Purkinje cell (primary cell): ENCODE measurements around the gene STAM. TPM values are rescaled to one million over a fixed set of nuclear protein-coding genes. Genes with fewer than 3 reads are reported as not detected.

Experiments
- polyA plus RNA-seq: library from polyadenylated mRNA; unstranded; fragments of >200 nt; fragmentation: Nextera tagmentation; gene quantifications from 2 replicates; pipeline ENCODE4 v1.2.1, GENCODE V29; 2014

The STAM gene
- 58.8 and 62.2 TPM in 2 replicates for polyA plus RNA-seq

GRCh38 chr10:17643755-17644484 lies at the start of gene STAM:
Gene STAM, plus strand, starts transcription at chr10:17644151. Its CDS starts 189 bp downstream, at chr10:17644340.

GRCh38 chr10:17617031-17617911 lies 26.7 kb upstream of the STAM start, which contains the start of gene HACD1:
Gene HACD1, minus strand, starts transcription at chr10:17617374. Its CDS starts 35 bp downstream, at chr10:17617339.

GRCh38 chr10:17751781-17752445 lies 108.0 kb downstream of the STAM start, which contains the start of gene TMEM236:
Gene TMEM236, plus strand, starts transcription at chr10:17752201. Its CDS starts 95 bp downstream, at chr10:17752296.

Other genes with a start within 250 kb of the STAM start
- gene ST8SIA6, start 189.6 kb upstream of the STAM start, polyA plus RNA-seq: not detected in 2 replicates
- 3.2 and 5.2 TPM in 2 replicates for gene HACD1, start 26.8 kb upstream of the STAM start, polyA plus RNA-seq
- gene TMEM236, start 108.0 kb downstream of the STAM start, polyA plus RNA-seq: 0.13 TPM in 1 of 2 replicates, not detected in the other
- not detected in 2 replicates for gene MRC1, start 165.2 kb downstream of the STAM start, polyA plus RNA-seq